SK-N-SH (cell line): ENCODE results near the gene CD53. TPM values are rescaled to one million over a fixed set of nuclear protein-coding genes. Genes with fewer than 3 reads are reported as not detected.

Source experiments
- CTCF ChIA-PET: fragments of 300-600, 350-600 bp; formaldehyde crosslinking; extraction: SDS; loops from one replicate; lab custom pipeline; 2021; lab: Yijun Ruan, JAX
- POLR2A ChIA-PET: fragments of 350-600 bp; sonication (Branson Sonifier 250); formaldehyde crosslinking; extraction: SDS; loops from one replicate; lab custom pipeline; 2020; ENCODE audit warnings: antibody characterized with exemption, inconsistent platforms; lab: Yijun Ruan, JAX
- DNase-seq: peaks from one replicate; pipeline ENCODE4 v3.0.0; 2012
- H2AFZ ChIP-seq: fragments of 200-600 bp; sonication (generic); 2 replicates; pipeline ENCODE4 v1.8.1; 2016; ENCODE audit warnings: antibody characterized with exemption, mild to moderate bottlenecking, low read depth
- H3F3A ChIP-seq: fragments of 200-600 bp; sonication (generic); replicated peaks from 2 replicates; pipeline ENCODE3; 2016; ENCODE audit warnings: antibody characterized with exemption, mild to moderate bottlenecking; ENCODE audit not compliant: insufficient read depth
- H3K27ac ChIP-seq, 2 experiments: fragments of 200-500 bp in 1 of 2; fragments of 200-600 bp in 1 of 2; sonication (Bioruptor generic) in 1 of 2; sonication (generic), shearing (Covaris generic) in 1 of 2; 2 replicates each; pipeline versions ENCODE4 v1.5.1 to v1.6.1; 2014 to 2016; ENCODE audit warnings: low read depth in 2 of 2, inconsistent platforms in 1 of 2, low read length in 1 of 2, mild to moderate bottlenecking in 1 of 2, mixed read lengths in 1 of 2
- H3K27me3 ChIP-seq: fragments of 200-600 bp; sonication (generic), shearing (Covaris generic); 2 replicates; pipeline ENCODE4 v1.6.1; 2016; ENCODE audit warnings: mixed run types; ENCODE audit not compliant: insufficient read depth
- H3K36me3 ChIP-seq, 2 experiments: fragments of 200-500 bp in 1 of 2; fragments of 200-600 bp in 1 of 2; sonication (Bioruptor generic) in 1 of 2; sonication (generic) in 1 of 2; replicated peaks in 1 of 2; 2 replicates each; pipeline versions ENCODE3 to v1.5.1; 2014 to 2016; ENCODE audit warnings: low read length in 1 of 2, mild to moderate bottlenecking in 1 of 2; ENCODE audit not compliant: insufficient read depth in 2 of 2, control insufficient read depth in 1 of 2
- H3K4me1 ChIP-seq, 2 experiments: fragments of 200-500 bp in 1 of 2; fragments of 200-600 bp in 1 of 2; sonication (Bioruptor generic) in 1 of 2; sonication (generic), shearing (Covaris generic) in 1 of 2; 2 replicates each; pipeline versions ENCODE4 v1.5.1 to v1.6.1; 2014 to 2016; ENCODE audit warnings: low read depth in 1 of 2, low read length in 1 of 2, mixed run types in 1 of 2; ENCODE audit not compliant: insufficient read depth in 2 of 2, control insufficient read depth in 1 of 2
- H3K4me2 ChIP-seq: fragments of 200-600 bp; sonication (generic), shearing (Covaris generic); 2 replicates; pipeline ENCODE4 v1.6.1; 2017; ENCODE audit warnings: mixed run types
- H3K4me3 ChIP-seq, 2 experiments: fragments of 200-500 bp in 1 of 2; fragments of 200-600 bp in 1 of 2; sonication (Bioruptor generic) in 1 of 2; sonication (generic), shearing (Covaris generic) in 1 of 2; 2 replicates each; pipeline versions ENCODE4 v1.5.1 to v1.8.1; 2014 to 2016; ENCODE audit warnings: low read depth in 2 of 2, inconsistent platforms in 1 of 2, low read length in 1 of 2, mild to moderate bottlenecking in 1 of 2, mixed read lengths in 1 of 2, moderate library complexity in 1 of 2
- H3K79me2 ChIP-seq: fragments of 200-600 bp; sonication (generic); 2 replicates; pipeline ENCODE4 v1.8.1; 2017; ENCODE audit warnings: mild to moderate bottlenecking; ENCODE audit not compliant: insufficient read depth
- H3K9ac ChIP-seq: fragments of 200-600 bp; sonication (generic); 2 replicates; pipeline ENCODE4 v1.6.1; 2017; ENCODE audit warnings: mixed run types
- H3K9me2 ChIP-seq: fragments of 200-600 bp; sonication (generic); 2 replicates; pipeline ENCODE4 v1.6.1; 2017; ENCODE audit warnings: mixed run types
- H3K9me3 ChIP-seq: fragments of 200-600 bp; sonication (generic); 2 replicates; pipeline ENCODE4 v1.6.1; 2017; ENCODE audit warnings: mixed run types, mild to moderate bottlenecking, moderate library complexity
- H4K20me1 ChIP-seq: fragments of 200-600 bp; sonication (generic); 2 replicates; pipeline ENCODE4 v1.6.1; 2017; ENCODE audit warnings: mild to moderate bottlenecking, mixed run types; ENCODE audit not compliant: insufficient read depth
- EP300 ChIP-seq, 2 experiments: IDR thresholded peaks; 2 replicates each; pipeline versions ENCODE4 v1.4.0 to v1.6.1; 2012; ENCODE audit warnings: borderline replicate concordance in 1 of 2, low read depth in 1 of 2, low read length in 1 of 2
- FOSL2 ChIP-seq: IDR thresholded peaks from 2 replicates; pipeline ENCODE4 v1.4.0; 2012; ENCODE audit warnings: low read depth, mild to moderate bottlenecking, moderate library complexity, borderline replicate concordance
- FOXJ3 ChIP-seq: sonication (generic); formaldehyde crosslinking; IDR thresholded peaks from 2 replicates; pipeline ENCODE4 v1.5.1; 2020; ENCODE audit warnings: mild to moderate bottlenecking, missing genetic modification reagents
- GABPA ChIP-seq: IDR thresholded peaks from 2 replicates; pipeline ENCODE4 v1.4.0; 2012; ENCODE audit warnings: low read depth, mild to moderate bottlenecking
- GATA2 ChIP-seq: sonication (generic); formaldehyde crosslinking; IDR thresholded peaks from 2 replicates; pipeline ENCODE4 v1.5.0; 2020; ENCODE audit warnings: mild to moderate bottlenecking, missing genetic modification reagents
- MXI1 ChIP-seq: IDR thresholded peaks from 2 replicates; pipeline ENCODE4 v1.6.1; 2012; ENCODE audit warnings: mild to moderate bottlenecking, low read depth, low read length, improper control_type of control experiment
- NFIC ChIP-seq: IDR thresholded peaks from 2 replicates; pipeline ENCODE4 v1.4.0; 2012; ENCODE audit warnings: borderline replicate concordance
- NRF1 ChIP-seq: IDR thresholded peaks from 2 replicates; pipeline ENCODE4 v1.6.1; 2012; ENCODE audit warnings: low read depth, mild to moderate bottlenecking, low read length
- POLR2AphosphoS5 ChIP-seq: IDR thresholded peaks from 2 replicates; pipeline ENCODE4 v1.6.1; 2012; ENCODE audit warnings: low read depth, low read length
- RCOR1 ChIP-seq: fragments of 150-350 bp; IDR thresholded peaks from 2 replicates; pipeline ENCODE4 v1.6.1; 2017; ENCODE audit warnings: antibody characterized with exemption, low read length
- TAF1 ChIP-seq: IDR thresholded peaks from 2 replicates; pipeline ENCODE4 v1.6.1; 2012; ENCODE audit warnings: low read depth, mild to moderate bottlenecking, low read length, moderate library complexity, borderline replicate concordance
- WGBS: methylation state at CpG from one replicate; pipeline ENCODE4 v1.1.6; 2017; ENCODE audit warnings: low lambda C conversion rate; 5-methylcytosine and 5-hydroxymethylcytosine counted together
- polyA plus RNA-seq, 3 experiments: library from polyadenylated mRNA; depleted of rRNA; stranded (reverse); fragments of >200 nt; gene quantifications; 2 replicates each; pipeline ENCODE4 v1.2.3, GENCODE V29; 2012
- TF ChIP-seq, protein P1 (sequence below): IDR thresholded peaks from 2 replicates; pipeline ENCODE4; 2012
- TF ChIP-seq, protein P2 (sequence below): fragments of 150-350 bp; IDR thresholded peaks from 2 replicates; pipeline ENCODE4 v1.6.1; 2017; ENCODE audit warnings: antibody characterized with exemption, low read length, low read depth, borderline replicate concordance
- TF ChIP-seq, protein P3 (sequence below): IDR thresholded peaks from 2 replicates; pipeline ENCODE4 v1.4.0; 2012; ENCODE audit warnings: low read depth, borderline replicate concordance
- TF ChIP-seq, protein P4 (sequence below): IDR thresholded peaks from 2 replicates; pipeline ENCODE4 v1.4.0; 2012; ENCODE audit warnings: low read depth

The CD53 gene
- polyA plus RNA-seq, 1 of the 3 experiments (the other 2 are of a cell fraction), result not detected

DNA sequence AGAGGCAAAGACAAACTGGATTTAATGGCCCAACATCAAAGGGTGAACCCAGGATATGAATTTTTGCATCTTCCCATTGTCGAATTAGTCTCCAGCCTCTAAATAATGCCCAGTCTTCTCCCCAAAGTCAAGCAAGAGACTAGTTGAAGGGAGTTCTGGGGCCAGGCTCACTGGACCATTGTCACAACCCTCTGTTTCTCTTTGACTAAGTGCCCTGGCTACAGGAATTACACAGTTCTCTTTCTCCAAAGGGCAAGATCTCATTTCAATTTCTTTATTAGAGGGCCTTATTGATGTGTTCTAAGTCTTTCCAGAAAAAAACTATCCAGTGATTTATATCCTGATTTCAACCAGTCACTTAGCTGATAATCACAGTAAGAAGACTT is 26.5 kb downstream of the CD53 start:
- 0% methylated on average over 1 of the region's 1 CpG for WGBS
- H4K20me1 ChIP-seq, result no peaks in the 10 kb centered on the region
- POLR2A ChIA-PET, result no interaction called here
- H3K4me2 ChIP-seq, result no peak overlapping the region
- no peaks in the 10 kb centered on the region for H3K36me3 ChIP-seq
- H3K27ac ChIP-seq, result no peak overlapping the region
- H3K4me3 ChIP-seq, result no peak overlapping the region
- DNase-seq, result no peak
- no peak overlapping the region for H2AFZ ChIP-seq
- CTCF ChIA-PET, result interaction anchor here (0.7 kb wide), 1 partner anchor 294 kb away, joined by 3 read pairs; no protein-coding TSS in a partner anchor
- no peaks in the 10 kb centered on the region for H3K4me1 ChIP-seq
- H3K9me2 ChIP-seq, result no peaks in the 10 kb centered on the region
- TF ChIP-seq, protein P1, sequence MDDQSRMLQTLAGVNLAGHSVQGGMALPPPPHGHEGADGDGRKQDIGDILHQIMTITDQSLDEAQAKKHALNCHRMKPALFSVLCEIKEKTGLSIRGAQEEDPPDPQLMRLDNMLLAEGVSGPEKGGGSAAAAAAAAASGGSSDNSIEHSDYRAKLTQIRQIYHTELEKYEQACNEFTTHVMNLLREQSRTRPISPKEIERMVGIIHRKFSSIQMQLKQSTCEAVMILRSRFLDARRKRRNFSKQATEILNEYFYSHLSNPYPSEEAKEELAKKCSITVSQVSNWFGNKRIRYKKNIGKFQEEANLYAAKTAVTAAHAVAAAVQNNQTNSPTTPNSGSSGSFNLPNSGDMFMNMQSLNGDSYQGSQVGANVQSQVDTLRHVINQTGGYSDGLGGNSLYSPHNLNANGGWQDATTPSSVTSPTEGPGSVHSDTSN, result no peak
- TF ChIP-seq EP300 (IDR thresholded peaks at IDR 0.05; ENCODE audit: borderline replicate concordance in 1 of 2, low read depth in 1 of 2, low read length in 1 of 2) (no peak), NRF1 (no peak), POLR2AphosphoS5 (no peak), GABPA (no peak), MXI1 (no peak), FOSL2 (no peak), TAF1 (no peak), GATA2 (CRISPR knock-in tag) (no peak), FOXJ3 (CRISPR knock-in tag) (no peak), NFIC (no peak), RCOR1 (no peak)
- TF ChIP-seq, protein P2, sequence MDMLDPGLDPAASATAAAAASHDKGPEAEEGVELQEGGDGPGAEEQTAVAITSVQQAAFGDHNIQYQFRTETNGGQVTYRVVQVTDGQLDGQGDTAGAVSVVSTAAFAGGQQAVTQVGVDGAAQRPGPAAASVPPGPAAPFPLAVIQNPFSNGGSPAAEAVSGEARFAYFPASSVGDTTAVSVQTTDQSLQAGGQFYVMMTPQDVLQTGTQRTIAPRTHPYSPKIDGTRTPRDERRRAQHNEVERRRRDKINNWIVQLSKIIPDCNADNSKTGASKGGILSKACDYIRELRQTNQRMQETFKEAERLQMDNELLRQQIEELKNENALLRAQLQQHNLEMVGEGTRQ, result no peak
- TF ChIP-seq, protein P3, sequence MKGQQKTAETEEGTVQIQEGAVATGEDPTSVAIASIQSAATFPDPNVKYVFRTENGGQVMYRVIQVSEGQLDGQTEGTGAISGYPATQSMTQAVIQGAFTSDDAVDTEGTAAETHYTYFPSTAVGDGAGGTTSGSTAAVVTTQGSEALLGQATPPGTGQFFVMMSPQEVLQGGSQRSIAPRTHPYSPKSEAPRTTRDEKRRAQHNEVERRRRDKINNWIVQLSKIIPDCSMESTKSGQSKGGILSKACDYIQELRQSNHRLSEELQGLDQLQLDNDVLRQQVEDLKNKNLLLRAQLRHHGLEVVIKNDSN, result no peak
- TF ChIP-seq, protein P4, sequence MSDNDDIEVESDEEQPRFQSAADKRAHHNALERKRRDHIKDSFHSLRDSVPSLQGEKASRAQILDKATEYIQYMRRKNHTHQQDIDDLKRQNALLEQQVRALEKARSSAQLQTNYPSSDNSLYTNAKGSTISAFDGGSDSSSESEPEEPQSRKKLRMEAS, result no peak
- TF ChIP-seq, all 33 proteins: peak for 0
- Histone ChIP-seq H3K9me3 (no peaks in the 10 kb centered on the region), H3K9ac (no peak overlapping the region), H3K79me2 (no peaks in the 10 kb centered on the region), H3F3A (no peaks in the 10 kb centered on the region), H3K27me3 (0 out of 2 replicates have a peak, but pooled peaks cover 5% of the 10 kb centered on the region)
